Measurements from ENCODE around the gene CMAS. TPM values are rescaled to one million over a fixed set of nuclear protein-coding genes. Genes with fewer than 3 reads are reported as not detected.
A peak's percentile ranks its signal among the peaks of the same experiment; 100 is the strongest.
"Not testable (repeated sequence)": the region's sequence is repeated elsewhere in the genome, so short reads cannot be mapped to it uniquely, and the experiment has no call there.

CMAS gene
- total RNA-seq, result 10 to 100 TPM; 37.9 to 38.2 TPM

DNA sequence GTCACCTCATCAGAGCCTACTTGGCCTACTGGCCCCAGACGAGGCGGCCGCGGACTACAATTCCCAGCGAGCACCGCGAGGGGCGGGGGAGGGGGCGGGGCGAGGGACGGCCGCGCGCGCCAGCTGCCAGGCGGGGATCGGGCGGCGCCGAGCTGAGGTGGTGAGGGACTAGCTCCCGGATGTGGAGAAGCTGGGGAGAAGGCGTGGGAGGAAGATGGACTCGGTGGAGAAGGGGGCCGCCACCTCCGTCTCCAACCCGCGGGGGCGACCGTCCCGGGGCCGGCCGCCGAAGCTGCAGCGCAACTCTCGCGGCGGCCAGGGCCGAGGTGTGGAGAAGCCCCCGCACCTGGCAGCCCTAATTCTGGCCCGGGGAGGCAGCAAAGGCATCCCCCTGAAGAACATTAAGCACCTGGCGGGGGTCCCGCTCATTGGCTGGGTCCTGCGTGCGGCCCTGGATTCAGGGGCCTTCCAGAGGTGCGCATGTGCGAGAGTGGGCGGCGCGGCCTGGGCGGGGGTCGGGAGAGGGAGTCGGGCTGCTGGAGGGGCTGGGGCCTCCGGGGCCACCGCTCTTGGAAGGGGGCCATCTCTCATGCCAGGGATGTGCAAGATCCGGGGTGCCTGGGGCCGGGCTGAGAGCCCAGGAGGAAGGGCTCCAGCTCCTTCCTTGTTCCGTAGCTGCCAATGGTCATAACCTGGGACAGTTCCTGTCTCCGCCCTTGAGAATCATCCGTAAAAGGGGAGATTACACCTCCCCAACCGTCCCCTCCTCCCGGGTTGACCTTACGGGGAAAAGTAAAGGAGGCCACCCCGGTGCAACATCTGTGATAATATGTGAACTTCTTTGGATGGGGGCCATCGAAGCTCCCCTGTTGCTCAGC lies at the start of gene CMAS:
TSS of gene CMAS (plus strand) at position 129 of the 878 bp plus-strand sequence. CDS start at position 215, 86 bp downstream.
- H3K27ac Mint-ChIP-seq, result peak within 1 kb of the TSS; percentile 91
- H3K27me3 Mint-ChIP-seq, result no peaks in the 10 kb centered on the region
- H3K4me1 Mint-ChIP-seq, result peaks cover 41% of the 10 kb centered on the region

DNA sequence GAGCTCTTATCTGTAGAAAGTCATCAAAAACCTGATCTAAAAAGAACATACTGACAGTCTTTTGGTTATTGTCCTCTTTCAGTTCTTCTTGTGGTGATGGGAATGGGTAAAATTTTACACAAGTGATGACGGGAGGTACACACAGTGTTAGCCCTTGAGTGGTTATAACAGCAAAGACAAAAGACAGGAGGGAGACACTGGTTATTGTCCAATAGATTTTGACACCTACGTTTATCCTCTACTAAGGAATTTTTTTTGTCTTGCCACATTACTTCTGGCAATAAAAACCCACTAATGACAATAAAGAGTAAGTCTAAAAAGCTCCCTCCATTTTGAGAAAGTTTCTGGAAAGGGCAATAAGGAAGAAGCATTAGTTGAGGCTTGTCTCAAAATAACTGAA lies 47.7 kb upstream of the CMAS start:
- Mint-ChIP-seq H3K27ac (no peak overlapping the region), H3K36me3 (no peaks in the 10 kb centered on the region), H3K27me3 (no peaks in the 10 kb centered on the region), H3K4me1 (no peaks in the 10 kb centered on the region), H3K9me3 (no peaks in the 10 kb centered on the region), H3K4me3 (no peak overlapping the region)
- no peak for DNase-seq

More for the DNA sequence above, at the start of gene CMAS:
- peak; percentile 81 for DNase-seq
- Mint-ChIP-seq H3K4me3 (peak within 1 kb of the TSS; percentile 96), H3K36me3 (peaks cover 20% of the 10 kb centered on the region), H3K9me3 (no peaks in the 10 kb centered on the region)

- no peaks in the 10 kb centered on the region for H3K36me3 Mint-ChIP-seq
- H3K27me3 Mint-ChIP-seq, result no peaks in the 10 kb centered on the region
- no peak overlapping the region for H3K4me3 Mint-ChIP-seq
- no peak for DNase-seq
- H3K4me1 Mint-ChIP-seq, result no peaks in the 10 kb centered on the region
- no peak overlapping the region for H3K27ac Mint-ChIP-seq
- no peaks in the 10 kb centered on the region for H3K9me3 Mint-ChIP-seq
These were observed 47.2 kb upstream of the CMAS start for GRCh38 chr12:21998782-21999181.

- Mint-ChIP-seq H3K9me3 (no peaks in the 10 kb centered on the region), H3K4me1 (no peaks in the 10 kb centered on the region), H3K27me3 (no peaks in the 10 kb centered on the region), H3K4me3 (no peak overlapping the region), H3K27ac (no peak overlapping the region), H3K36me3 (no peaks in the 10 kb centered on the region)
- no peak for DNase-seq
These were observed 43.6 kb upstream of the CMAS start for GRCh38 chr12:22002430-22002829.

- not testable (repeated sequence) for H3K27ac Mint-ChIP-seq, H3K9me3 Mint-ChIP-seq, H3K4me3 Mint-ChIP-seq, DNase-seq, H3K4me1 Mint-ChIP-seq, H3K27me3 Mint-ChIP-seq, H3K36me3 Mint-ChIP-seq
These were observed 38.2 kb upstream of the CMAS start for GRCh38 chr12:22007794-22008193.

- no peaks in the 10 kb centered on the region for H3K4me1 Mint-ChIP-seq
- DNase-seq, result no peak
- H3K4me3 Mint-ChIP-seq, result no peak overlapping the region
- peaks cover 2% of the 10 kb centered on the region for H3K36me3 Mint-ChIP-seq
- H3K27me3 Mint-ChIP-seq, result no peaks in the 10 kb centered on the region
- no peak overlapping the region for H3K27ac Mint-ChIP-seq
- H3K9me3 Mint-ChIP-seq, result peaks cover 5% of the 10 kb centered on the region
These were observed 37.8 kb upstream of the CMAS start for GRCh38 chr12:22008196-22008595.

- peaks cover 4% of the 10 kb centered on the region for H3K4me1 Mint-ChIP-seq
- DNase-seq, result no peak
- peaks cover 5% of the 10 kb centered on the region for H3K9me3 Mint-ChIP-seq
- H3K4me3 Mint-ChIP-seq, result no peak overlapping the region
- H3K36me3 Mint-ChIP-seq, result peaks cover 2% of the 10 kb centered on the region
- H3K27me3 Mint-ChIP-seq, result peaks cover 8% of the 10 kb centered on the region
- no peak overlapping the region for H3K27ac Mint-ChIP-seq
These were observed 31.8 kb upstream of the CMAS start for GRCh38 chr12:22014041-22014782.

GRCh38 chr12:22014783-22015144 lies 31.3 kb upstream of the CMAS start:
- H3K36me3 Mint-ChIP-seq, result peaks cover 2% of the 10 kb centered on the region
- no peak overlapping the region for H3K4me3 Mint-ChIP-seq
- H3K9me3 Mint-ChIP-seq, result peaks cover 5% of the 10 kb centered on the region
- H3K27me3 Mint-ChIP-seq, result peaks cover 8% of the 10 kb centered on the region
- DNase-seq, result no peak
- H3K27ac Mint-ChIP-seq, result no peak overlapping the region
- peaks cover 4% of the 10 kb centered on the region for H3K4me1 Mint-ChIP-seq

DNA sequence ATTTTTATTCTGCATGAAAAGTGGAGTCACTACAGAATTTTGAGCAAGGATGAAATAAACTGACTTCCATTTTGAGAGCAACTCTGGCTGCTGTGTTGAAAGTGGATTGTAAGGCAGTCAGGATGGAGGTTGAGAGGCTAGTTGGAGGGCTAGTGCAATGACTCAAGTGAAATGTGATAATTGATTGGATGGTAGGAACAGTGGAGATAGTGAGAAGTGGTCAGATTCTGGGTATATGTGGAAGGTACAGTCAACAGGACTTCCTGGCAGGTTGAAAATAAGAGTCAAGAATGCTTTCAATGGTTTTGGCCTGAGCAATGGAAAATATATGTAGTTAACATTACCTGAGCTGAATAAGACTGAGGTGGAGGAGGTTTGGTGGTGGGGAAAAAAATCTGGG lies 29.0 kb upstream of the CMAS start:
- H3K36me3 Mint-ChIP-seq, result no peaks in the 10 kb centered on the region
- H3K9me3 Mint-ChIP-seq, result no peaks in the 10 kb centered on the region
- peaks cover 8% of the 10 kb centered on the region for H3K27me3 Mint-ChIP-seq
- peaks cover 4% of the 10 kb centered on the region for H3K4me1 Mint-ChIP-seq
- no peak for DNase-seq
- H3K27ac Mint-ChIP-seq, result no peak overlapping the region
- no peak overlapping the region for H3K4me3 Mint-ChIP-seq

DNA sequence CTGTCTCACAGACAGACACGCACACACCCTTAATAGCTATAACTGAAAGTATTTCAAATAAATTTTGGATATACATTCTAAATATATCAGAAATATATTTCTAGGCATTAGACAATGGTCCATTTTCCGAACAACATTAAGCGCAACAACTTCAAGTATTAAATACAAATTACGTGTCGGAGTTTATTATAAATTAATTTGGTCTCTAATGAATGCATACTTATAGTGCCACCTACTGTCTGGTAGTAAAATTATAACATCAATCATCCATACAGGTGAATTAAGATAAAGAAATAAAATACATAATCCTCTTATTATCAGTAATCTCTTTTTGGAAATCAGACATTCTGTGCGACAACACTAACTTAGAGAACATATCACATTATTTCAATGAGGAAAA lies 27.2 kb upstream of the CMAS start:
- no peaks in the 10 kb centered on the region for H3K9me3 Mint-ChIP-seq
- no peak overlapping the region for H3K4me3 Mint-ChIP-seq
- no peak for DNase-seq
- peaks cover 4% of the 10 kb centered on the region for H3K4me1 Mint-ChIP-seq
- H3K36me3 Mint-ChIP-seq, result no peaks in the 10 kb centered on the region
- no peak overlapping the region for H3K27ac Mint-ChIP-seq
- H3K27me3 Mint-ChIP-seq, result peaks cover 8% of the 10 kb centered on the region

DNA sequence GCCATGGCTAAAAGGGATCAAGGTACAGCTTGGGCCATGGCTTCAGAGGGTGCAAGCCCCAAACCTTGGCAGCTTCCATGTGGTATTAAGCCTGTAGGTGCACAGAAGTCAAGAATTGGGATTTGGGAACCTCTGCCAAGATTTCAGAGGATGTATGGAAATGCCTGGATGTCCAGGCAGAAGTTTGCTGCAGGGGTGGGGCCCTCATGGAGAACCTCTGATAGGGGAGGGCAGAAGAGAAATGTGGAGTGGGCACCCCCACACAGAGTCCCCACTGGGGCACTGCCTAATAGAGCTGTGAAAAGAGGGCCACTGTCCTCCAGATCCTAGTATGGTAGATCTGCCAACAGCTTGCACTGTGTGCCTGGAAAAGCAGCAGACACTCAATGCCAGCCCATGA lies 22.5 kb upstream of the CMAS start:
- not testable (repeated sequence) for H3K27ac Mint-ChIP-seq, H3K36me3 Mint-ChIP-seq, H3K4me3 Mint-ChIP-seq, H3K27me3 Mint-ChIP-seq, H3K9me3 Mint-ChIP-seq, DNase-seq, H3K4me1 Mint-ChIP-seq

- Mint-ChIP-seq H3K9me3 (no peaks in the 10 kb centered on the region), H3K36me3 (peaks cover 2% of the 10 kb centered on the region), H3K4me3 (no peak overlapping the region), H3K27me3 (no peaks in the 10 kb centered on the region), H3K4me1 (peaks cover 5% of the 10 kb centered on the region), H3K27ac (no peak overlapping the region)
- no peak for DNase-seq
These were observed 16.5 kb upstream of the CMAS start for GRCh38 chr12:22029491-22029890.

- Mint-ChIP-seq H3K27me3 (no peaks in the 10 kb centered on the region), H3K4me1 (peaks cover 9% of the 10 kb centered on the region)
These were observed 16.0 kb upstream of the CMAS start for GRCh38 chr12:22029991-22030390.

GRCh38 chr12:22032732-22033131 lies 13.3 kb upstream of the CMAS start:
- H3K27ac Mint-ChIP-seq, result no peak overlapping the region
- peaks cover 2% of the 10 kb centered on the region for H3K36me3 Mint-ChIP-seq
- peaks cover 10% of the 10 kb centered on the region for H3K4me1 Mint-ChIP-seq
- H3K4me3 Mint-ChIP-seq, result no peak overlapping the region
- DNase-seq, result no peak
- H3K9me3 Mint-ChIP-seq, result no peaks in the 10 kb centered on the region
- peaks cover 3% of the 10 kb centered on the region for H3K27me3 Mint-ChIP-seq

More at GRCh38 chr12:22029991-22030390, 16.0 kb upstream of the CMAS start:
- no peak overlapping the region for H3K4me3 Mint-ChIP-seq
- no peaks in the 10 kb centered on the region for H3K9me3 Mint-ChIP-seq
- H3K27ac Mint-ChIP-seq, result no peak overlapping the region
- no peak for DNase-seq
- H3K36me3 Mint-ChIP-seq, result peaks cover 2% of the 10 kb centered on the region

DNA sequence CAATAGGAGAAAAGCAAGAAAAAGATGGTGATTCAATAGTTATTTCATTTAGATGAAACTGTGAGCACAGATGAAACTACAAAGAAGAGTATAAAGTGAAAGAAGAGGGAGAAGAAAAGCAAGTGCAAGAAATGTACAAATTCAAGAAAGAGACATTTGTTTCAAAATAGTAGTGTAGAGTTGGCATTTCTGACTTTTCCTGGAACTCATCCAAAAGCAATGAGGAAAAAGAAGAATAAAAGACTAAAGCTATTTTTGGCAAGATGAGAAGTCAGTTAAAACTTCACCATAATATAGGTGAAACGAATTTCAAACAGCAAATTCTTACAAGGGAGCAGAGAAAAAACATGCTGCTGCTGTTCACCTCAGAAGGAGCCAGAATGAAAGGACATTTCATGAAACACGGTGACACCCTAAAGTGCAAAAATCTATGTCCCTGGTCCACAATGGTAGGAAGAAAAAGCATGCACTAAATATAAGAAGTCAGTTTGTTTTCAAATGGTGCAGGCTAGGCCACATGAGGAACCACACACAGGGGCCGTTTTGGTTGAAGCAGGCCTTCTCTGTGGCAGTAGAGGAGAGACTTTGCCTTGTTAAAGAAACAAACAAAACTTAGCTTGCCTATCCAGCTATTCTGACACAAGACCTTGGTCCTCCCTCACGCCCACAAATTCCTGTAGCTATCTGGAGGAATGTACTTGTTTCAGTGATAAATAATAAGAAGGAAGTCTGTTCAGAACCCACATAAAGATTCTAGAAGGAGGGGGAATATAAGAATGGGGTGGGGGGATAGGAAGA lies 11.1 kb upstream of the CMAS start:
- peaks cover 3% of the 10 kb centered on the region for H3K27me3 Mint-ChIP-seq
- DNase-seq, result no peak
- H3K4me1 Mint-ChIP-seq, result peaks cover 10% of the 10 kb centered on the region
- peaks cover 2% of the 10 kb centered on the region for H3K36me3 Mint-ChIP-seq
- H3K4me3 Mint-ChIP-seq, result no peak overlapping the region
- H3K9me3 Mint-ChIP-seq, result no peaks in the 10 kb centered on the region
- no peak overlapping the region for H3K27ac Mint-ChIP-seq
